Sciatic nerve (tissue), 2 donors: Measurements from ENCODE around the gene IL4I1. TPM values are rescaled to one million over a fixed set of nuclear protein-coding genes. Genes with fewer than 3 reads are reported as not detected.
A peak's percentile ranks its signal among the peaks of the same experiment; 100 is the strongest.

ENCODE experiments used
- ATAC-seq: fragments of 200-7000 bp; cut with Tn5 transposase; one replicate; pipeline ENCODE4 v1.9.1; 2020; ENCODE audit warnings: mild to moderate bottlenecking, moderate library complexity
- DNase-seq: peaks from one replicate; pipeline ENCODE4 v3.0.0-alpha.2; 2020; ENCODE audit warnings: low spot score
- intact Hi-C: fragments of 100-400 bp; cut with DNase I; formaldehyde crosslinking; loops from one replicate; pipeline ENCODE4 v1.14.2; 2022
- total RNA-seq: library from RNA; stranded (reverse); fragmentation: NEBNext Ultra II Directional; extraction: Animal tissue kit (Norgen Biotek cat#: 25700); gene quantifications from one replicate; pipeline ENCODE4 v1.2.1, GENCODE V29; 2021
- donor health status: DM: no; HTN: no; CAD: no.
- donor health status: DM: no; HTN: no; CAD: no.

Gene IL4I1
- total RNA-seq, 1 donor from 2014 or later, result 4.6 TPM

DNA sequence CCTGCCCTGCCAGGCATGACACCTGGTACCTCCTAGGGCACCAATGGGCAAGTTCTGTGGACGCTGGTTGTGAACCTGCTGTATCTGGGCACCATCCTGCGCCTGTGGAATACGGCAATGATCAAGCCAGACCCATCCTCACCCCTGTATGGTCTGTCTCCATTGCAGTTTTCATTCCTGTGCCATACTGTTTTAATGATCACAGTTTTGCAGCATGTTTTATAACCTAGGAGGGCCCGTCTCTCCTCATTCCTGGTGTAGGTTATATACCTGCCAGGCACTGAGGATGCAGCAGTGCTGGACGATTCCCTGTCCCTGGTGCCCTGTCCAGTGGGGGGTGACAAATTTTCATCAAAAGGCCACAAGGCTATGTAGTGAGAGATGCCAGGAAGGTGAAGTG lies 13.6 kb downstream of the IL4I1 start:
- DNase-seq, result no peak
- ATAC-seq, result no peak
- intact Hi-C loops, result no loop called here

DNA sequence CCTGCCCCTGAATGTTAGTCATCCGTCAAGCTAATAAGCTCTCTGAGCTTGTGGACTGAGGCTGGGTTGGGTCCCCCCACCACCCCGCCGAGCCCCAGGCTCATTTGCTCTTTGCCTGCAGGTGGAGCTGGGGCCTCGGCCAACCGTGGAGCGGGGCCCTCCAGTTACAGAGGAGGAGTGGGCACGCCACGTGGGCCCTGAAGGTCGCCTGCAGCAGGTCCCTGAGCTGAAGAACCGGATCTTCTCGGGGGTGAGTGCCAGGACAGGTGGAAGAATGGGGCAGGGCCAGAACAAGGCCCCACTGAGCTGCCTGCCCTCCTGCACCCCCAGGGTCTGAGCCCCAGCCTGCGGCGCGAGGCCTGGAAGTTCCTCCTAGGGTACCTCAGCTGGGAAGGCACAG lies 14.0 kb downstream of the IL4I1 start:
- intact Hi-C loops, result no loop called here
- DNase-seq, result peak; percentile 55

DNA sequence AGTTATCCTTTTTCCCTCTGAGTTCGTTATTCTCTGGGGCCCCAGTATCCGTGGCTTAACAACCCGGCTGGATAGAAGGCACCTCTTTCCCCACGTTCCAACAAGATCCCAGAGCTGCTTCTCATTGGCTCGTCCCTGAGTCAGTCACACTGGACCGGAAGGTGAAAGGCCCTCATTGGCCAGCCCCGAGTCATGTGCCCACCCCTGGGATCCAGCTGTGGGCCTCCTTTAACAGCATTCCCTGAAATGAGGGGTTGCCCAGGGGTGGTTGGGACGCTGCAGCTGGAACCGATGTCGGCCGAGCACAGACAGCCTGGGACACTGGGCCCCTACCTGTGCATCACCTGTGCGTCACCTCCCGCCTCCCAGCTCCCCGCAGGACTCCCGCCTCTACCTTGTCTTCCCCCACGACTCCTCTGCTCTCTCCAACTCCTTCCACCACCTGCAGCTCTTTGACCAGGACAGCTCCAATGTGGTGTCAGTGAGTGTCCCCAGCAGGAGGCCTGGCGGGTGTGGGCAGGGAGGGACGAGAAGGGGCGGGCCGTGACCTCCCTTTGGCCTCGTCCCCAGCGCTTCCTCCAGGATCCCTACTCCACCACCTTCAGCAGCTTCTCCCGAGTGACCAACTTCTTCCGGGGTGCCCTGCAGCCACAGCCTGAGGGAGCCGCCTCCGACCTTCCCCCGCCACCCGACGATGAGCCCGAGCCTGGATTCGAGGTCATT lies 14.9 kb downstream of the IL4I1 start:
- peak; percentile 60 for DNase-seq
- intact Hi-C loops, result no loop called here
- no peak for ATAC-seq

More for the DNA sequence above, 14.0 kb downstream of the IL4I1 start:
- ATAC-seq, result no peak

DNA sequence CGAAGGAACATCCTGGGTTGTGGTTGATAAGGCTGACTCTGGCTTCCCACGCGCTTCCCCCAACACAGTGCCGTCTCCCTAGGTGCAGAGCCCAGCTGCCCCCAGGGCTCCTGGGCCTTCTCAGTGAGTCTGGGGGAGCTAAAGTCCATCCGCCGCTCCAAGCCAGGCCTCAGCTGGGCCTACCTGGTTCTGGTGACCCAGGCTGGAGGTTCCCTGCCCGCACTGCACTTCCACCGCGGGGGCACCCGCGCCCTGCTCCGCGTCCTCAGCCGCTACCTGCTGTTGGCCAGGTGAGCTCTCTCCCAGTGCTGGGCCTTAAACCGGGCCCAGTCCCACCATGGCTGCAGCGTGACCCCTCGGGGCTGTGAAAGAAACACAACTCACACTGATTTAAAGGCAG lies 15.5 kb downstream of the IL4I1 start:
- DNase-seq, result peak; percentile 58
- intact Hi-C loops, result no loop called here
- ATAC-seq, result no peak

DNA sequence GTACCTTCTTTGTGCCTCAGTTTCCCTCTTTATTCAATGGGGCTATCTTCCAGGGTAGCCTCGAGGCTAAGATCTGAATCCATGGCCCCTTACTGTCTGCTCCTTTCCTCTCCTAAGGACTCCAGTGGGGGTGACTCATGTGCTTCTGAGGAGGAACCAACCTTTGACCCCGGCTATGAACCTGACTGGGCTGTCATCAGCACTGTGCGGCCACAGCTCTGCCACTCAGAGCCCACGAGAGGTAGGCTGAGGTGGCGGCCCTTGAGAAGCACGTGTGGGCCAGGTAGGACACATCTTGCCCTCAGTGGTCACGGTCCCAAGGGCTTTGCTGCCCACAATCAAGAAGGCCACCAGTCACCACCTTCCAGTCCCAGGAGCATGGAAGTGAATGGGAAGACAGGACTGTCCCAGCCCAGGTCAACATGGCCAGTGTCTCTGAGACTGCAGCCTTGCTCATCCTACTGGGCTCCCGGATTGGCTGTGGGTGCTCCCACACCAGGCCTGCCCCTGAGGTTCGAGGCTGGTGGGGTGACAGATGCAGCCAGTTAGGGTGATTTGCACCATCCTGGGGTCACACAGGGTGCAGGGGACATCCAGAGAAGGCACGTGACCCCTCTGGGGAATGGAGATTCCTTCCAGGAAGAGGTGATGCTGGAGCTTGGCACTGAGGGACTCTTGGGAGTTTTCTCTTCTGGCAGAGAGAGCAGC lies 16.4 kb downstream of the IL4I1 start:
- DNase-seq (peak; percentile 56), ATAC-seq (no peak)
- intact Hi-C loops, result no loop called here

DNA sequence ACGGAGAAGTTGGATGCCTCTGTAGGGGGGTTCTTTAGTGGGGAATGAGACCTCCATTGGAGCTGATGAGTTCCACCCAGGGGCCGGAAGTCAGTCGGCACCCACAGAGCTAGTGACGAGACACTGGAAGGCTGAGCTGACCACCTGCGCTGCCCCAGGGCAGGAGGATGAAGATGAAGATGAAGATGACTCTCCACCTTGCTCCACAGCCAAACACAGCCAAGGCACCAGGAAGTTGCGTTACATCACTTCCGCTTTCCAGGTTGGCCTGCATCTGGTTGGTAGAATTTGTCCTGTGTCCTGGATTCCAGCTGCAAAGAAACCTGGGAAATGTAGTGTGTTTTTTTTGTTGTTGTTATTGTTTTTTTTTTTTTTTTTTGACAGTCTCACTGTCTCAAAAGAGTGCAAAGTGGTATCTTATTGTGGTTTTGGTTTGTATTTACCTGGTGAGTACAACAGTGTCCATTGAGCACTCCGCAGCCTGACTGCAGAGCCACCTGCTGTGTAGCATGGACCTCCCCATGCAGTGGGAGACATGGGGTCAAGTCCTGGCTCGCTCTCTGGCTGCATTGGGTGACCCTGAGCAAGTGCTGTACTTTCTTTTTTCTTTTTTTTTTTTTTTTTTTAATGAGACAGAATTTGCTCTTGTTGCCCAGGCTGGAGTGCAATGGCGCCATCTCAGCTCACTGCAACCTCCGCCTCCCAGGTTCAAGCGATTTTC lies 17.3 kb downstream of the IL4I1 start:
- ATAC-seq (no peak), DNase-seq (peak; percentile 59)
- intact Hi-C loops, result no loop called here

DNA sequence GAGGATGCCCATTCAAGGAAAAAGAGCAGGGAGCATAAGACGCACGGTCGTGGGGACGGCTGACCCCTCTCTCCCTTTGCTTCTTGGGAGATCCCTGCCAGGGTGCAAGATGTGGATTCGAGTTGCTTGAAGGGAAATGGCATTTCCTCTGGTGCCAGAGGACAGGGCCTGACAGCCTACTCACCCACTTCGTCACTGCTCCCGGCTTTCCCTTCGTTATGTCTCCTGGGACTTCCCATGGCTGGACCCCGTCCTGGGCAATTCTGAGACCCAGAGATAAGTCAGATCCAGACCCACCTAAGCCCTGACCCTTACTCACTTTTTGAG lies 18.0 kb downstream of the IL4I1 start:
- intact Hi-C loops, result no loop called here
- ATAC-seq (no peak), DNase-seq (no peak)

DNA sequence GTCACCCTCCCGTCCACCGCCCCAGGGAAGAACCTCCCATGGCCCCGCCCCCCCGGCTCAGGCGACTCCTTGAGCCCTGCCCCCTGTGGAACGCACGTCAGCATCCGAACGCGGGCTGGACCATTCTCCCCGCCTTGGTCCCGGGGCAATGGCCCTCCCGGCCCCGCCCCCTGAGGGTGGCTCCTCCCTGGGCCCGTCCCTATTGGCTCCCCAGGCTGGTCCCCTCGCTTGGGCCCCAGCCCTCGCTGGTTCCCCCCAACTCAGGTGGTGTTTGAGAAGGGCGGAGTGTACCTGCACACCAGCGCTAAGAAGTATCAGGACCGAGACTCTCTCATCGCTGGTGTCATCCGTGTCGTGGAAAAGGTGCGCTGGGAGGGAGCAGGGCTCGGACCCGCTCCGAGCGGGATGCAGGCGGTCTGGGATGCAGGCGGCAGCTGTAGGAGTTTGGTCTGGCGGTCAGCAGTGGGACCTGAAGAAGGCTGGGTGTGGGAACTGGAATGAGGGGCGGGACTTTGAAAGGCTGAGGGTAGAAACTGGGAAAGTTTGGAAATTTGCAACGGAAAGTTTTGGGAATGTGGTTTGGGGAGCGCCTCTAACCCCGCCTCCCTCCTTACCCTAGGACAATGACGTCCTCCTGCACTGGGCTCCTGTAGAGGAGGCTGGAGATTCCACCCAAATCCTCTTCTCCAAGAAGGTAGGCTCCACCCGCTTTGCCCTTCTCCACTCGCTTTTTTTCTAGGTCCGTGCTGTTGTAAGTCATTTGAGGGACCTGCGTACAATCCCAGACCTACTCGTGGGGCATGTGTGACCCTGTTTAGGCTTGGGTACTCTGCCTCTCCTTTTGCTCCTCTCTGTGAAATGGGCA lies 18.6 kb downstream of the IL4I1 start:
- ATAC-seq (peak; percentile 85), DNase-seq (peak; percentile 99)
- intact Hi-C loops, result no loop called here

DNA sequence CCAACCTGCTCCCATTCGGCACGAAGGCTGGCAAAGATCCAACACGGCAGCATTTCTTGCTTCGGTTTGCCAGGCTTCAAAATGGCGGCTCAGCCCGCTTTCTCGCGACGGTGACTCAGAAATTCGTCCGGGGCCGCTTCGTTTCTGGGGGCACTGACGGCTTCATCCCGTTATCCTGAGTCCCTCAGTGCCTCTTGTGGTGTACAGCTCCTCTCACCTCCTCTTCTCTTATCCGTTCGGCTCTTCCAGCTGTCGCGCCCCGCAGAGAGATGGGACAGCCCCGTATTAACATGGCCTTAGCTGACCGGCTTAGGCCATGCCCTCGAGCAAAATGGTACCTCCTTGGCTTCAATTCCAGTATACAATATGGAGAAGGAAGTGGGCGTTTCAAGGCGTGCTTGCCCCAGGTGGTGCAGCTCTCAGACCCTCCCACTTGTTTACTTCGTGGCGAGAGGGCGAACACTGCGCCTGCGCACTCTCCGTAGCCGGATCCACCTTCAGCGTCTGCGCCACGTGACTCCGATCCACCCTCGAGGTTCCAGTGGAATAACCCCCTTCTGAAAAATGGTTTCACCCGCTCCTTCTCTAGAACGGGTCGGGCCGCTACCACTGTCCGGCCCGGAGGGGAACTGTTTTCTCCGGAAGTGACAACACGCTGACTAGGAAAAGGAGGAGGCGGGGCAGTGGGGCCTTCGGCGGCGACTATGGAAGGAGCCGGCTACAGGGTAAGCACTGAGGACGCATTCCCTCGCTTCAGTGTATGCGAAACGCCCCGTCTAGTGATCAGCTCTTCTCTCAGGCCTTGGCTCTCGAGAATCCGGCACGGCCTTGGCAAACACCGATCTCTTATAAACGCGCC lies 19.4 kb downstream of the IL4I1 start, which contains the start of the genes AKT1S1 and TBC1D17:
AKT1S1 (minus strand) TSS at position 336 of the 859 bp plus-strand sequence. CDS start 4,060 bp downstream, outside the sequence.
TBC1D17 (plus strand) TSS at position 683 of the 859 bp plus-strand sequence; CDS start at position 705, 22 bp downstream.
- intact Hi-C loops, result no loop called here
- DNase-seq (peak; percentile 99), ATAC-seq (peak; percentile 87)

DNA sequence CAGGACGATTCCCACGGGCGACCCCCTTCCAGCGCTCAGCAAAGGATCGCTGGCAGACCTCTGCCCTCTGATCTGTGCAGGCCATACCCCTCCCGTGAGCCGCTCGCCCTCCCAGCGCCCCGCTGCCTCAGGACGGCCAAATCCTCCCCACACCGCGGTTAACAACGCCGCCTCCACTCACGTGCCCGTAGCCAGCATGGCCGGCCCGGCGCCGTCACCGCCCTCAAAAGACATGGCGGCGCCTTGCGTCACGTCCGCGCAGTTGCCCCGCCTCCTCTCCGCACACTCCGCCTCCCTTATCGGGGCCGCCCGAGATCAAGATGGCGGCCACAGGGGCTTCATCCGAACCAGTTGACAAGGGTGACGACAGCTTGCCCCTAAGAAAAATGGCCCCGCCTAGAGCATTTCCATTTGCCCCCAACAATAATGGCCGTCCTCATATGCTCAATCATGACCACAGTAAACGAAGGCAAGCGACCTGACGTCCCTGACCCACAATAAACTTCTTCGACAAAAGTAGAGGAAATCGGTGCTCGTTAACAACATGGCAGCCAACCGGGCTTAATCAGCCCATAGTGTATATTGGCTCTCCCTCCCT lies 20.2 kb downstream of the IL4I1 start:
- DNase-seq (peak; percentile 98), ATAC-seq (peak; percentile 85)
- intact Hi-C loops, result no loop called here

DNA sequence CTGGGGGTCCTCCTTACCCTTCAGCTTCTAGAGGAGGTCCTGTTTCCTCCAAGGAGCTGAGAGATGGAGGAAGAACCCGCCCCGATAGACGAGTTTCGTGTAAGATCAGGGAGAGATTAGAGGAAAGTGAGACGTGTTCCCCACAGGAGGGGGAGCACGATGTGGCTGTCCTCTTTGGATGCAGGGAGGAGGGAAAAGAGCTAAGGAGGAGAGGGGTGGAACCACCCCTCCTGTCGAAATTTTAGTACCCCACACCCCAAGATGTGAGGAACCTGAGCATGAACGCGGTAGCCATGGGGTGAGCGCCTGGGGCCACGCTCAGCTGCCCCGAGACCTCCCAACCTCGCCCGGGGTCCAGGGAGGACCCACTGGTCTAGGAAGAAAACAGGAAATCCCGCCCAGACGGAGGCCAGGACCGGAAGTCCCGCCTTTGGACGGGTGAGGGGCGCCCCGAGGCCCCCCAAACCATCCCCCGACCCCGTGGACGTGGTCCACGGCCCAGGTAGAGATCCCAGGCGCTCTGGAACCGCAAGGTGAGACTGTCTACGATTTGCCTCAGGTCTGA lies 20.7 kb downstream of the IL4I1 start:
- intact Hi-C loops, result no loop called here
- ATAC-seq (peak; percentile 2), DNase-seq (peak; percentile 88)

DNA sequence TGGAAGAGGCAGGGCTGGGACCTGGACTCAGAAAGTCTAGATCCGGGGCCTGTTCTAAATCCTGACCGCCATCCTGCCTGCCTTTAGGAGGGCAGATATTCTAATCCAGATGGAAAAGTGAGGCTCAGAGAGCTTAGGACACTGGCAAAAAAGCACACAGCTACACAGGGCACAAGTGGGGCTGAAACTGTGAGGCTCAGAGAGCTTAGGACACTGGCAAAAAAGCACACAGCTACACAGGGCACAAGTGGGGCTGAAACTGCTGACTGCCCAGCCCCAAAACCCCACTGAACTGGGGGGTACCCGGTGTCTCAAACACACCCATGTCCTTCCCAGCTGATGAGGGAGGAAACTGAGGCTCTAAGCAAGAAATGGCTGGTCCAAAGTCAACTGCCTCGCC lies 21.5 kb downstream of the IL4I1 start:
- DNase-seq (no peak), ATAC-seq (no peak)
- intact Hi-C loops, result no loop called here

DNA sequence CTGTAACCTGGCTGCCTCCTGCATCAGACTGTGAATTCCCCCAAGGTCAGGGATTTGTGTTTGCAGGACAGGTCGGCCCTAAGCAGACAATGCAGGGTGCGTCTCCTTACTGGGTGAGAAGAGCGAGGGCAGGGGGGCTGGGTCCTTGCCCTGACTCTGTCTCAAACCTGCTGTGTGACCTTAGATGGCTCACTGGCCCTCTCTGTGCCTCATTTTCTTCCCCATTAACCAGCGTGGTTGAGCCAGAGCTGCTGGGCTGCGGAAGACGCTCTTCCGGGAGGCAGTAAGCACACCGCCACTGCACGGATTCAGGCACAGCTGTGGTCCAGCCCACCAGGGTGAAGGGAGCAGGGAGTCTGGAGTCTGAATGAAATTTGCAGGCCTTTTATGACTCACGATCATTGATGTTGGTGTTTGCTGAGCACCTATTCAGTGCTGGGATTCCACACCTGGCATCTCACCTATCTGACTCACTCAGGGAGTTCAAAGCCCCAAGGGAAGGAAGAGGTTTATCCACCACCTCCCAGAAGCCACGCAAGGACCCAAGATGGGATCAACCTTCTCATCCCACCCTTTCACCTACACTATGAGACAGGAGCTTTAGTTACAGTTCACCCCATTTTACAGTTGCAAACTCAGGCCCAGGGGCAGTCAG lies 22.1 kb downstream of the IL4I1 start:
- intact Hi-C loops, result no loop called here
- DNase-seq (no peak), ATAC-seq (no peak)

DNA sequence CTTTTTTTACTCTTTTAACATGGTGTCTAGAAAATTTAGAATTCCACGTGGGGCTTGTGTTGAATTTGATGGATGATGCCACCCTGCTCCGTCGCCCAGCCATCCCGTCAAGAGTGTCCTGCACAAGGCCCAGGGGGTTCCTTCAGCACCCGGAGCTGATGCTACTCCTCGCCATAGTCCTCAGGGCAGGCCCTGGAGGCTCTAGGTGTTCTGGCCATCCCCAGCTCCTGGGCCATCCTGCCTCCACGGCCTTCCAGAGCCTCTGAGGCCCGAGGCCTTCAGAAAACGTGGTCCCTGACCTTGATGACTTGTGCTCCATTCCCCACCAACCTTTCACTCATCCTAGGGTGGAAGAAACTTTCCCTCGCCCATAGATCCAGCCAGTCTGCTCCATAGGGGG lies 22.9 kb downstream of the IL4I1 start:
- DNase-seq, result no peak
- intact Hi-C loops, result no loop called here

DNA sequence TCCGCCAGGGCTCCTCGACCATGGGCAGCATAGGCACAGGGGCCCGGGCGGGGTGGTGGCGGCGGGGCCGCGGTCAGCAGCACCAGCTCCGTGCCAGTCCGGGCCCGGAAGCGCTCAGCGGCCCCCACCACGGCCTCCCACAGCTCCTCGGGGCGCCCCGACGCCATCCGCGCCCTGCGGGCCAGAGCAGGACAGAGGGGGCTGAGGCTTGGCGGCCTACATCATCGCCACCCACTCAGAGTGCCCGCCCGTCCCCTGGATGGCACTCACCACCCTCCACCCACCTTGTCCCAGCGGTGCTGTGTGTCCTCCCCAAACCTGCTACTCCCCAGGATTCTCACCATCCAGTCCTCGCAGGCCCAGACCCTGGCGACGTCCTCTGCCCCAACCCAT lies 23.6 kb downstream of the IL4I1 start:
- intact Hi-C loops, result no loop called here
- no peak for DNase-seq

More for the DNA sequence above, 22.9 kb downstream of the IL4I1 start:
- no peak for ATAC-seq

DNA sequence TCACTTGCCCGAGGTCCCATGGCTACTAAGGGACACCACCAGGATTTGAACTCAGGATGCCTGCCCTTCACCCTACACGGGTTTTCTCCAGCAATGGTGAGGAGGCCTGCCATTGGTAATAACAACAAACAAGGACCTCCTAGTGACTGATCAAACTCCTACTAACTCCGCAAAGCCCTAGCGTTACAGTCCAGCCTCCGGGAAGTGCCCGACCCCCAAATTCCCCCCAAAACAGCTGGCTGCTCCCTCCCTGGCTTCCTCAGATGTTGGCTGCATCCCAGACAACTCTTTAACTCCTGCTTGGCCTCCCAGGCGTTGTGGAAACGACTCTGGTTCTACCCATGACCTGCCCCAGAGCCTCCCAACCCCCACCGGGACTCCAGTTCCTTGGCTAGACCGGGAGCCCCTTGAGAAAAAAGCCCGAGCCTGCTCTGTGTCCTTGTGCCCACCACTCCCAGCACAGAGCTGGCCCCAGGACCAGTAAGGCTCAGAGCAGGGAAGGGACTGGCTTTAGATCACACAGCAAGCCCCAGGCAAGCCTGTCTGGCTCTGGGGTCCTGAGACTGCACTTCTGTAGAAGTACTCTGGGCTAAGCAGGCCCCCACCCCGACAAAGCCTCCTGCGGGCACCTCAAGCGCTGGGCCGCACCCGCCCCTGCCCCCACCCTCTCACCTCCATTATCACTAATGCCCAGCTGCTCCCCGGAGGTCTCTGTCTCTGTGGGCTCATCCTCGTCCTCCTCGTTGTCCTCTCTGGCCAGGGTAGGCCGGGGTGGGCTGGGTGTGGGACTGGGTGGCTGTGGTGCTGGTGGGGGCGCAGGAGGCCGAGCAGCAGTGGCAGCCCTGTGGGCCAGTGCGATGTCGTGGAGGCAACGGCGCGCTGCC lies 24.2 kb downstream of the IL4I1 start:
- ATAC-seq (no peak), DNase-seq (no peak)
- intact Hi-C loops, result no loop called here

More for the DNA sequence above, 23.6 kb downstream of the IL4I1 start:
- ATAC-seq, result no peak
